ENCODE results near the gene TRPM2. TPM values are rescaled to one million over a fixed set of nuclear protein-coding genes. Genes with fewer than 3 reads are reported as not detected.

Gene TRPM2
- total RNA-seq (2021; ENCODE audit: unreplicated experiment) = 0.26 TPM
- 0.21 TPM for polyA plus RNA-seq (2012; ENCODE audit: insufficient read length)
- percentile 5 among the genes with signal in this experiment for Bru-seq, nascent RNA
- BruChase-seq, experiment 1, labeled RNA remaining after a 2-hour chase = percentile 8 among the genes with signal in this experiment
- BruChase-seq, experiment 2, labeled RNA remaining after a 6-hour chase = percentile 9 among the genes with signal in this experiment
- long read RNA-seq = 0 reads

DNA sequence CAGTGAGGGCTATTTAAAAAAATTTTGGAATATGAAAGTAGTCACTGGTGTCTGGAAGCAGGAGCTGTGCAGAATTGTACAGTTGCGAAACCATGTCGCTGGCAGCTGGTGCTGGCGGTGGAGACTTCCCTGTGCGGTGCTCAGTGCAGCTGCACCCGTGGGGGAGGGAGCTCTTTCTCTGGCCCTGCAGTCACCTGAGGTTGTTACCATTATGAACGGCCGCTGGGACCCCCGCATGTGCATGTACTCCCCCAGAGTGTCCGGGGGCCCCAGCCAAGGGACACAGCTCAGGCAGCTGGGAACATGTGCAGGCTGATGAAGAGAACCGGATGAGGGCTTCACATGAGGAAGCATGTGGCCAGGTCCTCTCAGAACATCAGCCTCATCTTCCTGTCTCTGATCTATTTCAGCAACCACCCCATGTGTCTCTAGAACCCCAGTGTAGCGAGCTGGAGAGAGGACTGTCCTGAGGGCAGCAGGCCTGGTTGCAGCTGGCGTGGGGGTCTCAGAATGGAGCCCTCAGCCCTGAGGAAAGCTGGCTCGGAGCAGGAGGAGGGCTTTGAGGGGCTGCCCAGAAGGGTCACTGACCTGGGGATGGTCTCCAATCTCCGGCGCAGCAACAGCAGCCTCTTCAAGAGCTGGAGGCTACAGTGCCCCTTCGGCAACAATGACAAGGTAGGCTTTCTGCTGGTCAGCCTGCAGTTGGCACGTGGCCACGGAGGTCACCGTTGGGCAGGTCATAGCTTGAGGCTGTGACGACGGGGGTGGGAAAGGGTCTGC lies at the start of gene TRPM2:
Gene TRPM2, plus strand, starts transcription at position 431 of the 780 bp plus-strand sequence. Its CDS starts 80 bp downstream, at position 511.
- no TSS peak for BruUV-seq (replicated peaks)
- Histone ChIP-seq H3K36me3 (ENCODE audit: control insufficient read depth, insufficient read depth, low read length) (no peaks in the 10 kb centered on the region), H3K4me1 (ENCODE audit: control insufficient read depth, insufficient read depth, low read length) (no peaks in the 10 kb centered on the region), H3K4me3 (ENCODE audit: low read depth in 2 of 2, low read length in 2 of 2) (no peak within 1 kb of the TSS), H3K27ac (ENCODE audit: low read length) (no peak within 1 kb of the TSS), H3K27me3 (ENCODE audit: control insufficient read depth, insufficient read depth, low read length) (no peaks in the 10 kb centered on the region), H3K9me3 (ENCODE audit: control insufficient read depth, insufficient read depth, low read depth, low read length) (no peaks in the 10 kb centered on the region)
- TF ChIP-seq, protein P1, sequence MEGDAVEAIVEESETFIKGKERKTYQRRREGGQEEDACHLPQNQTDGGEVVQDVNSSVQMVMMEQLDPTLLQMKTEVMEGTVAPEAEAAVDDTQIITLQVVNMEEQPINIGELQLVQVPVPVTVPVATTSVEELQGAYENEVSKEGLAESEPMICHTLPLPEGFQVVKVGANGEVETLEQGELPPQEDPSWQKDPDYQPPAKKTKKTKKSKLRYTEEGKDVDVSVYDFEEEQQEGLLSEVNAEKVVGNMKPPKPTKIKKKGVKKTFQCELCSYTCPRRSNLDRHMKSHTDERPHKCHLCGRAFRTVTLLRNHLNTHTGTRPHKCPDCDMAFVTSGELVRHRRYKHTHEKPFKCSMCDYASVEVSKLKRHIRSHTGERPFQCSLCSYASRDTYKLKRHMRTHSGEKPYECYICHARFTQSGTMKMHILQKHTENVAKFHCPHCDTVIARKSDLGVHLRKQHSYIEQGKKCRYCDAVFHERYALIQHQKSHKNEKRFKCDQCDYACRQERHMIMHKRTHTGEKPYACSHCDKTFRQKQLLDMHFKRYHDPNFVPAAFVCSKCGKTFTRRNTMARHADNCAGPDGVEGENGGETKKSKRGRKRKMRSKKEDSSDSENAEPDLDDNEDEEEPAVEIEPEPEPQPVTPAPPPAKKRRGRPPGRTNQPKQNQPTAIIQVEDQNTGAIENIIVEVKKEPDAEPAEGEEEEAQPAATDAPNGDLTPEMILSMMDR (IDR thresholded peaks at IDR 0.05) = no peak
- TF ChIP-seq SIN3A (IDR thresholded peaks at IDR 0.05; ENCODE audit: borderline replicate concordance, insufficient read depth, low read depth, low read length) = no peak
- TF ChIP-seq POLR2AphosphoS5 (IDR thresholded peaks at IDR 0.05; ENCODE audit: low read depth, low read length) = no peak
- TF ChIP-seq, protein P2, sequence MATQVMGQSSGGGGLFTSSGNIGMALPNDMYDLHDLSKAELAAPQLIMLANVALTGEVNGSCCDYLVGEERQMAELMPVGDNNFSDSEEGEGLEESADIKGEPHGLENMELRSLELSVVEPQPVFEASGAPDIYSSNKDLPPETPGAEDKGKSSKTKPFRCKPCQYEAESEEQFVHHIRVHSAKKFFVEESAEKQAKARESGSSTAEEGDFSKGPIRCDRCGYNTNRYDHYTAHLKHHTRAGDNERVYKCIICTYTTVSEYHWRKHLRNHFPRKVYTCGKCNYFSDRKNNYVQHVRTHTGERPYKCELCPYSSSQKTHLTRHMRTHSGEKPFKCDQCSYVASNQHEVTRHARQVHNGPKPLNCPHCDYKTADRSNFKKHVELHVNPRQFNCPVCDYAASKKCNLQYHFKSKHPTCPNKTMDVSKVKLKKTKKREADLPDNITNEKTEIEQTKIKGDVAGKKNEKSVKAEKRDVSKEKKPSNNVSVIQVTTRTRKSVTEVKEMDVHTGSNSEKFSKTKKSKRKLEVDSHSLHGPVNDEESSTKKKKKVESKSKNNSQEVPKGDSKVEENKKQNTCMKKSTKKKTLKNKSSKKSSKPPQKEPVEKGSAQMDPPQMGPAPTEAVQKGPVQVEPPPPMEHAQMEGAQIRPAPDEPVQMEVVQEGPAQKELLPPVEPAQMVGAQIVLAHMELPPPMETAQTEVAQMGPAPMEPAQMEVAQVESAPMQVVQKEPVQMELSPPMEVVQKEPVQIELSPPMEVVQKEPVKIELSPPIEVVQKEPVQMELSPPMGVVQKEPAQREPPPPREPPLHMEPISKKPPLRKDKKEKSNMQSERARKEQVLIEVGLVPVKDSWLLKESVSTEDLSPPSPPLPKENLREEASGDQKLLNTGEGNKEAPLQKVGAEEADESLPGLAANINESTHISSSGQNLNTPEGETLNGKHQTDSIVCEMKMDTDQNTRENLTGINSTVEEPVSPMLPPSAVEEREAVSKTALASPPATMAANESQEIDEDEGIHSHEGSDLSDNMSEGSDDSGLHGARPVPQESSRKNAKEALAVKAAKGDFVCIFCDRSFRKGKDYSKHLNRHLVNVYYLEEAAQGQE (IDR thresholded peaks at IDR 0.05; ENCODE audit: insufficient read depth in 1 of 2, low read depth in 2 of 2, low read length in 1 of 2) = no peak
- TF ChIP-seq TCF7L2 (IDR thresholded peaks at IDR 0.05; ENCODE audit: low read depth, low read length) = no peak
- ATAC-seq (no peak), DNase-seq (ENCODE audit: low read depth, low spot score) (no peak)
- intact Hi-C loops (cut with micrococcal nuclease; ENCODE audit: unreplicated experiment) (no loop called here), in situ Hi-C loops (cut with HindIII; ENCODE audit: low pct_unique_long_range_greater_than_20kb, low sequenced_read_pairs) (no loop called here)
- ChIA-PET CTCF (interaction anchor here (0.6 kb wide), 1 partner anchor 14 kb away, joined by 12 read pairs; the partner anchor contains the start of gene CFAP410), POLR2A (interaction anchor here (0.6 kb wide), 1 partner anchor 77 kb away, joined by 4 read pairs; no protein-coding TSS in a partner anchor)

DNA sequence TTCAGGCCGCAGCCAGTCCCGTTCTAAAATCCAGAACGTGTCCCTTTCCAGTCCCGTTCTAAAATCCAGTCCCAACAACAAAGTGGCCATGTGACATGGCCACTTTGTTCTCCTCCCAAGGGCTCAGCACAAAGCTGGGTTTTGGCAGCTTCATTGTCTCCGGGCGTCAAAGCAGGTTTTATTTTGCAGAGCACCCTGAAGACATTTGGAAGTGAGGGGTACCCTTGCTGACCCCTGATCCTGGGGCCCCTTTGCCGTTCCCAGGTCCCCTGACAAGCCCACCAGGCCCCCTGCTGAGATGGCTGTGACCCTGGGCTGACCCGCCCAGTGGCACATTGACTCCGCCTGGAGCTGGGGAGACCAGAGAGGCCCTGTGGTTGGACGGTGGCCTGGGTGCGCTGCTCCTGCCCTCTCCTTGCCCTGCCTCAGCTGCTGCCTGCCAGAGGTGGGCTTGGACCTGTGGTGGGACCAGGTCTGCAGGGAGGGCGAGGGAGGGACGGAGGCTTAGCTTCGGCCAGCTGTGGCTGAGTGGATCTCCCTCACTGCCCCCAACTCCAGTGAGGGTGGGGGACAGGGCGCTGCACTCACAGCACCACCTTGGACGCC lies 49.3 kb upstream of the TRPM2 start:
- in situ Hi-C loops (cut with HindIII; ENCODE audit: low pct_unique_long_range_greater_than_20kb, low sequenced_read_pairs) = no loop called here

More for the DNA sequence above, 49.3 kb upstream of the TRPM2 start:
- intact Hi-C loops (cut with micrococcal nuclease; ENCODE audit: unreplicated experiment) = no loop called here
- DNase-seq (ENCODE audit: low read depth, low spot score) (no peak), ATAC-seq (no peak)
- no peaks in the 10 kb centered on the region for H3K27me3 ChIP-seq (ENCODE audit: control insufficient read depth, insufficient read depth, low read length)
- H3K4me1 ChIP-seq (ENCODE audit: control insufficient read depth, insufficient read depth, low read length) = peaks cover 15% of the 10 kb centered on the region
- no peak overlapping the region for H3K4me3 ChIP-seq (ENCODE audit: low read depth in 2 of 2, low read length in 2 of 2)
- BruUV-seq (replicated peaks) = no TSS peak
- no peak overlapping the region for H3K27ac ChIP-seq (ENCODE audit: low read length)
- H3K36me3 ChIP-seq (ENCODE audit: control insufficient read depth, insufficient read depth, low read length) = no peaks in the 10 kb centered on the region; the same call in 1 of the 2 replicates
- TF ChIP-seq, protein P2 (IDR thresholded peaks at IDR 0.05; ENCODE audit: insufficient read depth in 1 of 2, low read depth in 2 of 2, low read length in 1 of 2) = no peak
- TF ChIP-seq POLR2AphosphoS5 (IDR thresholded peaks at IDR 0.05; ENCODE audit: low read depth, low read length) (no peak), TCF7L2 (IDR thresholded peaks at IDR 0.05; ENCODE audit: low read depth, low read length) (no peak), SIN3A (IDR thresholded peaks at IDR 0.05; ENCODE audit: borderline replicate concordance, insufficient read depth, low read depth, low read length) (no peak)
- TF ChIP-seq, protein P1 (IDR thresholded peaks at IDR 0.05) = no peak
- CTCF ChIA-PET = no interaction called here
- POLR2A ChIA-PET = no interaction called here
- no peaks in the 10 kb centered on the region for H3K9me3 ChIP-seq (ENCODE audit: control insufficient read depth, insufficient read depth, low read depth, low read length)
